Muscle layer of duodenum (tissue), 2 donors: ENCODE results near the gene TSPAN9.
A peak's percentile ranks its signal among the peaks of the same experiment; 100 is the strongest.

Source experiments
- H3K27ac ChIP-seq: one replicate; pipeline ENCODE4 v1.7.0; 2013; ENCODE audit warnings: mild to moderate bottlenecking, low read length
- H3K27me3 ChIP-seq: one replicate; pipeline ENCODE4 v1.7.0; 2013; ENCODE audit warnings: low read depth, mild to moderate bottlenecking, control low read depth, low read length
- H3K36me3 ChIP-seq, 2 donors: one replicate each; pipeline ENCODE4 v1.7.0; 2013; ENCODE audit warnings: low read length in 2 of 2, control low read depth in 1 of 2, mild to moderate bottlenecking in 1 of 2; ENCODE audit not compliant: insufficient read depth in 2 of 2, control insufficient read depth in 1 of 2
- H3K4me1 ChIP-seq, 2 donors: one replicate each; pipeline ENCODE4 v1.7.0; 2013; ENCODE audit warnings: low read length in 2 of 2, mild to moderate bottlenecking in 2 of 2, control low read depth in 1 of 2, moderate library complexity in 1 of 2; ENCODE audit not compliant: insufficient read depth in 2 of 2, control insufficient read depth in 1 of 2
- H3K4me3 ChIP-seq, 2 donors: one replicate each; pipeline ENCODE4 v1.7.0; 2013; ENCODE audit warnings: low read length in 2 of 2, low read depth in 1 of 2, mild to moderate bottlenecking in 1 of 2
- H3K9me3 ChIP-seq, 2 donors: one replicate each; pipeline ENCODE4 v1.7.0; 2013; ENCODE audit warnings: low read length in 2 of 2, control low read depth in 1 of 2, mild to moderate bottlenecking in 1 of 2; ENCODE audit not compliant: control insufficient read depth in 1 of 2
- donor health status: healthy.

Gene TSPAN9

DNA sequence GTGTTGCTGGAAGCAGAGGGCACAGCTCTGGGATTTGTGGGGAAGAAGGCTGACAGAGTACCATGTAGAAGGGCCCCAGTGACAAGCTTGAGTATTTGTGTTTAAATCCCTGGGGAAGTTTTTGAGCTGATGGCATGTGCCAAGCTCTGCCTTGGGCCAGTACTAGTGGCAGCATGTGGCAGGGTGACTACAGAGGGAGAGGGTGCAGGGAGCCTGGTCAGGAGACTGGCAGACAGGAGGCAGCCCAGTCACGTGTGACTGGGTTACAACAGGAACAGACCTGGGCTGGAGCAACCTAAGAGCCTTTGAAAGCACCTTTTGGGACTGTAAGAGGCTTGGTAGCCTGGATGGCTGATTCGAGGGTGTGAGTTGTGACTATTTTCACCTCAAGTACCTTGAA lies 112.1 kb downstream of the TSPAN9 start:
- Histone ChIP-seq H3K27ac (no peak overlapping the region), H3K27me3 (no peaks in the 10 kb centered on the region), H3K4me1 (peaks cover 0 to 14% of the 10 kb centered on the region in 2 donors), H3K36me3 (no peaks in the 10 kb centered on the region), H3K9me3 (no peaks in the 10 kb centered on the region), H3K4me3 (no peak overlapping the region)

DNA sequence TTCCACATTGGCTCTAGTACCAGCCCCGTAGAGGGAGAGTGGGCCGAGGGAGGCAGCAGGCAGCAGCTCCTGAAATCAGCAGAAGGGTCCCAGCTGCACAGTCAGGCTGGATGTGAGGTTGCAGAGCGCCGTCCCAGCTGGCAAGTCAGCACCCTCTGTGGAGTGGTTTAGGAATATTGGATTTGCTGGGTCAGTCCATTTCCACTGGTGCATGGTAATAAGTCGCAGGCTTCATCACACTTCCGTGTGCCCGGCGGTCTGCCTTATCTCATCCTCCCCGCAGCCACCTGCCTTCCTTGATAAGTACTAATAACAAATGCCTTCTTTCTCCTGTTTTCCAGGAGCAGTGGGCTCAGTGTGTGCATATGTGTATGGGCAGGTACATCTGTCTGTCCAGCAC lies 112.9 kb downstream of the TSPAN9 start:
- Histone ChIP-seq H3K27ac (no peak overlapping the region), H3K4me3 (no peak overlapping the region), H3K4me1 (peaks cover 0 to 14% of the 10 kb centered on the region in 2 donors), H3K9me3 (no peaks in the 10 kb centered on the region), H3K27me3 (no peaks in the 10 kb centered on the region), H3K36me3 (no peaks in the 10 kb centered on the region)

DNA sequence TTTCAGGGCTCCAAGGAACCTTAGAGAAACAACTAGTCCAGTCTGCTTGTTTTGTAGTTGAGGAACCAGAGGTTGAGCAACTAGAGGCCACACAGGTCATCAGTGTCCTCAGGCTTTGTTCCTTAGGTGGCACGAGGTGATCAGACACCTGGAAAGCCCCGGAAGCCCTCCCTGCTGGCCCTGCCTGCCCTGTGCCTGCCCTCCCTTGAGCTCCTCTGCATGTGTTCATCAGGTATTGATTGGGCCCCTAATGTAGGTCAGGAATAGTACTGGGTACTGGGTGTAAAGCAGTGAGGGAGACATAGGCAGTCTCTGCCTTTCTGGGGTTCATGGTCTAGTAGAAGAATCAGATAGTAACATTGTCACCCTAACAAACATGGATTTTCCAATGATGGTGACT lies 114.3 kb downstream of the TSPAN9 start:
- no peak overlapping the region for H3K4me3 ChIP-seq
- H3K27me3 ChIP-seq = no peaks in the 10 kb centered on the region
- no peaks in the 10 kb centered on the region for H3K36me3 ChIP-seq
- no peaks in the 10 kb centered on the region for H3K9me3 ChIP-seq
- peaks cover 0 to 3% of the 10 kb centered on the region in 2 donors for H3K4me1 ChIP-seq
- H3K27ac ChIP-seq = no peak overlapping the region

DNA sequence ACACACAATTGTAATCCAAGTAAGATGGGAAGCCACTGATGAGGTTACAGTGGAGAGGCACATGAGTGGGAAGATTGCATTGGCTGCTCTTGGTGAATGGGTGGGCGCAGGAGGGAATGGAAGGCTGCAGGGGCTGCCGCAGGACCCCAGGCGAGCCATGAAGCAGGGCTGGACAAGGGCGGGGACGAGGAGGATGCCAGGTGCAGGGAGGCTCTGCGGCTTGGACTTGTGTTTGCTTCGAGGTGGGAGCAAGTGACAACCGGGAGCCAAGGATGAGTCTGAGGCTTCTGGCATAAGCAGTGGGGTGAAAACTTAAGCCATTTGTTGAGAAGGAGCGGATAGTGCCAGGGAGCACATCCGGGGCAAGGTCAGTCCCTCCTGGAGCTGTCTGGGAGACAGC lies 115.0 kb downstream of the TSPAN9 start:
- no peaks in the 10 kb centered on the region for H3K36me3 ChIP-seq
- H3K4me1 ChIP-seq = peaks cover 0 to 3% of the 10 kb centered on the region in 2 donors
- H3K9me3 ChIP-seq = no peaks in the 10 kb centered on the region
- H3K27ac ChIP-seq = no peak overlapping the region
- H3K4me3 ChIP-seq = no peak overlapping the region
- no peaks in the 10 kb centered on the region for H3K27me3 ChIP-seq

DNA sequence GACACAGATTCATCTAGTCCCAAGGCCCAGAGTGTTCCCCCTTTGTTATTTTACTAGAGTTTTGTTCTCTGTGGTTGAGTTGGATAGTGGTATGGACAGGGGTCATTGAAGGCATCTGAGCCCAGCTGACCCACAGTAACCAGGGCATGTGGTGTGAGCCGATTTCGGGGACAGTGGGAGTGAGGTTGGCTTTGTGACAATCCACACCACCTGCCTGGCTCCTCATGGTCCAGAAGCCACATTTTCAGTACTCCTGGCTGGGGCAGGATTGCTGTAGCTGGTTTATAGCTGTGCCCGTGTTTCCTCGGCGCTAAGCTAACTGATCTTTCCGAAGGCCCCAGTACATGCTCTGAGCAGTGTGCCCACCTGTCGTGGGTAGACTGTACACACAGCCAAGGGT lies 116.0 kb downstream of the TSPAN9 start:
- no peaks in the 10 kb centered on the region for H3K27me3 ChIP-seq
- no peak overlapping the region for H3K4me3 ChIP-seq
- peaks cover 0 to 3% of the 10 kb centered on the region in 2 donors for H3K4me1 ChIP-seq
- no peak overlapping the region for H3K27ac ChIP-seq
- no peaks in the 10 kb centered on the region for H3K36me3 ChIP-seq
- no peaks in the 10 kb centered on the region for H3K9me3 ChIP-seq

DNA sequence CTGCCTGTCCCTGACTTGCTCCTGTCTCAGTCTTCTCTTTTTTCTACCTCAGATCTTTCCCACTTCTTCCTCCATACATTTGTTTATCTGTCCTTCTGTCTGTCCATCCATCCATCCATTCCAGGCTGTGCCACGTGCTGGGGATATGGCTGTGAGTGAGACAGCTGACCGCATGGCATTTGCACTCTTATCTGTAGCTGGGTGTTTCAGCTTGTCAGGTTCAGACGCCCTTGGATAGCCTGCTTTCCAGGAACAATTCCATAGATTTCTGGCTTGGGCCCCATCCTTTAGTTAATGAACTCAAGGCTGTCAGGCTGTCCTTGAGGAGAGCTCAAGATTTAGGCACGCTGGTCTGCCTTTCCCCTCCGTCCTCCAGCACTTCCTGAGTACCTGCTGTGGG lies 116.6 kb downstream of the TSPAN9 start:
- Histone ChIP-seq H3K36me3 (no peaks in the 10 kb centered on the region), H3K27ac (no peak overlapping the region), H3K4me1 (peaks cover 0 to 1% of the 10 kb centered on the region in 2 donors), H3K9me3 (no peaks in the 10 kb centered on the region), H3K4me3 (no peak overlapping the region), H3K27me3 (no peaks in the 10 kb centered on the region)

DNA sequence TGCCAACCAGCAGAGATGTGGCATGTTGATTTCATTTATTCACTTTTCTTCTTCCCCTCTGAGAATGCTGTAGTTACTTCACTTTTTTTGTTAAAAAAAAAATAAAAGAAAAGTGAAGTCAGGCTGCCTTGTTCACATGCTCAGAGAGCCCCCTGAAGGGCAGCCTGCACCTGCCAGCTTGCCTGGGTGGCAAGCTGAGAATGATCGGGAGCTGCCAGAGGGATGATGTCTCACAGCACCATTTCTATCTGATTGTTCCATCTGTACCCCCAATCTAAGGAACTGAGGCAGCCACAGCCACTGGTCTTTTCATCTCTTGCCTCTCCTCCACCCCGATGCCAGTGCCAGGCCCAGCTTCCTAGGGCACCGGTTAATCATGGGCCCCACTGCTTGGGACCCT lies 118.2 kb downstream of the TSPAN9 start:
- Histone ChIP-seq H3K27ac (no peak overlapping the region), H3K4me3 (no peak overlapping the region), H3K36me3 (no peaks in the 10 kb centered on the region), H3K27me3 (no peaks in the 10 kb centered on the region), H3K9me3 (no peaks in the 10 kb centered on the region), H3K4me1 (peaks cover 0 to 11% of the 10 kb centered on the region in 2 donors)

DNA sequence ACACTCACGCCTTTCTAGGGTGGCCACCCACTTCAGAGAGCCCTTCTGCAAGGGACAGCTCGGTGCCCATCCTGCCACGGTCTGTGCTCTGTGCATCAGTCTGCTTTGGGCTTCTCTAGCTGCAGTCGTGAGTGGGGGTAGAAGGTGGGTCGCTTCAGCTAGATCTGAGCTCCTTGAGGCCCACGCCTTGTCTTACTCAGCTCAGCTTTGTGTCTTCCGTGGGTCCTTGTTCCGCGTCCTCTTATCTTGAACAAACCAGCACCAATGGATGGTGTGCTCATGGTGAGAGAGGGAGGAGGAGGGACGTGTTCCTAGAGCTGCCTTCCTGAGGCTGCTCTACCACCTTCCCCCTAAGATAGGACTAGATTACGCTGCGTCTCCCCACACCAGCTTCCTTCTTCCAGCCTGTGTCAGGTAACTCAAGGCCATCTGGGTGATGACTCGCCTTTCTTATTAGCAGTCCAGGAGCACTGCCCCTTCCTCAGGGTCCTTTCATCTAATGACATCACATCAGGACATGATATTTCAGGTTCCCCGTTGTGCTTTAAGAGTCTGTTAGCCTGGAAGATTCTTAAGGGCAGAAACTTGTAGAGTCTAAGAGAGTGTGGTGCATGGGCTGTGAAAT lies 118.8 kb downstream of the TSPAN9 start:
- no peaks in the 10 kb centered on the region for H3K36me3 ChIP-seq
- no peak overlapping the region for H3K4me3 ChIP-seq
- peaks cover 0 to 14% of the 10 kb centered on the region in 2 donors for H3K4me1 ChIP-seq
- H3K9me3 ChIP-seq = no peaks in the 10 kb centered on the region
- H3K27me3 ChIP-seq = no peaks in the 10 kb centered on the region
- H3K27ac ChIP-seq = no peak overlapping the region

DNA sequence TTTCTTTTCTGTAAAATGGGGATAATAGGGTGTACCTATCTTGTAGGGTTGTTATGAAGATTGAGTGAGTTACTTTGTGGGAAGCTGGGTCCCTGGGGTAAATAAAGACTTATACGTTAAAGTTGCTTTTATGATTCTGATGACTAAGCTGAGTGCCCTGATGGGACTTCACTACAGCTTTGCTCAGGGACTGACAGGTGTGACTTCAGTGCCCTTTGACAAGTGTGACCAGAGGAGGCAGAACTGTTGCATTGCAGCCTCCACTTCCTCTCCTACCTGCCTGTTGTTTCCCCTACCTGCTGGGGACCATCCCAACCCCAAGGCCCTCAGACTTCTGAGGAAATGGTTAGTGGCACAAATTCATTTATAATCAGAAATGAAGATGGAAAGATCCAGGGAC lies 119.3 kb downstream of the TSPAN9 start:
- Histone ChIP-seq H3K4me1 (peaks cover 0 to 20% of the 10 kb centered on the region in 2 donors), H3K27ac (no peak overlapping the region), H3K4me3 (no peak overlapping the region), H3K9me3 (no peaks in the 10 kb centered on the region), H3K36me3 (no peaks in the 10 kb centered on the region), H3K27me3 (no peaks in the 10 kb centered on the region)

DNA sequence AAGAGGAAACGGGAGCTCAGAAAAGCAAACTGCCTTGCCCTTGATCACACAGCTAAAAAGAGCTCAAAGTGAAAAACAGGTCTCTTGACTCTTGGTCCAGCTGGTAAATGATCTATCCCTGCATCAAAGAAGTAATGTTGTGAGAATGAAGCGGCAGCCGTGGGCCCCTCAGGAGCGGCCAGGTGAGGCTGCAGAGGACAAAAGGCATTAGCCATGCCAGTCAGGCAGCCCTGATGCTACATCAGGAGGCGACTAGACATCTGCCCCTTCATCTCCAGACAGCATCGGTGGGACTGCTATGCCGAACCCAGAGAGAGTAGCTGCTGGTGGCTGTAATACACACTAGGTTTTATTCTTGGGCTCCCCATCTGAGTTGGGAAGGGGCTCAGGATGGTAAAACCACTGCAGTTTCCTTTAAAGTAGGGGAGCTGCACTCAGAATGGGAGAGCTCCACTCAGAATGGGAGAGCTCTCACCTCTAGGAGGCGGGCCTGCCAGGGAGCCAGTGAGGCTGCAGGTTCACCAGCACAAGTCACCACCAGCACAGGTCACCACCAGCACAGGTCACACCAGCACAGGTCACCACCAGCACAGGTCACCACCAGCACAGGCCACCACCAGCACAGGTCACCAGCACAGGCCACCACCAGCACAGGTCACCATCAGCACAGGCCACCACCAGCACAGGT lies 120.1 kb downstream of the TSPAN9 start:
- Histone ChIP-seq H3K9me3 (no peaks in the 10 kb centered on the region), H3K4me3 (no peak overlapping the region), H3K36me3 (no peaks in the 10 kb centered on the region), H3K27ac (no peak overlapping the region), H3K27me3 (peaks cover 3% of the 10 kb centered on the region), H3K4me1 (peaks cover 0 to 27% of the 10 kb centered on the region in 2 donors)

DNA sequence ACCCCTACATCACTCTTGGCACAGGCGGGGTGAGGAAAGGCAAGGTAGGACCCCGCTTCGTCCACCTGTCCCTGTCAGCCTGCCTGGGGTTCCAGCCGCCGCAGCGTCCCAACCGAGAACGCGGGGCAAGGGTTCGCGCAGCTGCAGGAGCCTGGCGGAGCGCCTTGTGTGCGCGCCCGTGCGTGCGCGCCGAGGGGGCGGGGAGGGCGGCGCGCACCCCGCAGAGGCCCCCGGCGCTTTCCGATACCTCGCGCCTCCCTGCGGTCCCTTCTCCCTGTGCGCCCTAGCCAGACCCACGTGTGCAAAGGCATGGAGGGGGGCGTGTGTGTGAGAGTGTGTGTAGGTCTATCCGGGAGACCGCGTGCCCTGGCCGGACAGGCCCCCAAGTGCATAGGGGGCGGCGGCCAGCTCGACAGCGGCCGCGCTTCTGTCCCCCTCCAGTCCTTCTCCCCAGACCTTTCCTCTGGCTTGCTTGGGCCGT lies 122.4 kb downstream of the TSPAN9 start:
- Histone ChIP-seq H3K36me3 (no peaks in the 10 kb centered on the region), H3K9me3 (no peaks in the 10 kb centered on the region), H3K4me1 (peaks cover 0 to 49% of the 10 kb centered on the region in 2 donors), H3K27me3 (peaks cover 5% of the 10 kb centered on the region), H3K4me3 (peak overlapping the region; percentile 50 to 69), H3K27ac (no peak overlapping the region)
